IMR-90 (cell line): Measurements from ENCODE around the gene AFAP1L1. TPM values are rescaled to one million over a fixed set of nuclear protein-coding genes. Genes with fewer than 3 reads are reported as not detected.

Experiments
- ATAC-seq: fragments of 200-7000 bp; cut with Tn5 transposase; 2 replicates; pipeline ENCODE4 v1.9.1; 2020; ENCODE audit warnings: low read depth, mild to moderate bottlenecking, moderate library complexity
- BruUV-seq: library from RNA; stranded (reverse); fragments of 400-500 nt; replicated peaks from 2 replicates; lab custom pipeline; 2021; lab: Mats Ljungman, UMichigan
- CTCF ChIA-PET: fragments of 300-600 bp; formaldehyde crosslinking; extraction: SDS; loops from one replicate; lab custom pipeline; 2021; ENCODE audit warnings: antibody characterized with exemption; lab: Yijun Ruan, JAX
- POLR2A ChIA-PET: fragments of 300-600 bp; sonication (Branson Sonifier 250); formaldehyde crosslinking; loops from one replicate; lab custom pipeline; 2022; ENCODE audit warnings: antibody characterized with exemption; ENCODE audit not compliant: unreplicated experiment; lab: Charles Lee
- DNase-seq: peaks from one replicate; pipeline ENCODE4 v3.0.0; 2013
- H2AFZ ChIP-seq: replicated peaks from 2 replicates; pipeline ENCODE3; 2013; ENCODE audit warnings: low read length, mild to moderate bottlenecking; ENCODE audit not compliant: poor library complexity
- H2AK5ac ChIP-seq: 2 replicates; pipeline ENCODE4 v1.6.1; 2013; ENCODE audit warnings: low read depth, low read length, inconsistent platforms
- H2AK9ac ChIP-seq: replicated peaks from 2 replicates; pipeline ENCODE3; 2013; ENCODE audit warnings: mild to moderate bottlenecking, low read depth, low read length, moderate library complexity; ENCODE audit not compliant: poor library complexity
- H2BK120ac ChIP-seq: 2 replicates; pipeline ENCODE4 v1.6.1; 2013; ENCODE audit warnings: low read depth, low read length, inconsistent platforms
- H2BK15ac ChIP-seq: 3 replicates; pipeline ENCODE4 v1.6.1; 2013; ENCODE audit warnings: low read depth, low read length, inconsistent platforms
- H2BK20ac ChIP-seq: 2 replicates; pipeline ENCODE4 v1.6.1; 2013; ENCODE audit warnings: low read depth, mild to moderate bottlenecking, inconsistent platforms, low read length, moderate library complexity
- H2BK5ac ChIP-seq: 2 replicates; pipeline ENCODE4 v1.6.1; 2013; ENCODE audit warnings: mild to moderate bottlenecking, low read depth, low read length, inconsistent platforms; ENCODE audit not compliant: poor library complexity, severe bottlenecking
- H3K14ac ChIP-seq: replicated peaks from 2 replicates; pipeline ENCODE4 v1.6.1; 2013; ENCODE audit warnings: low read depth, low read length, inconsistent platforms
- H3K18ac ChIP-seq: 2 replicates; pipeline ENCODE4 v1.6.1; 2013; ENCODE audit warnings: low read depth, low read length, control low read depth
- H3K23ac ChIP-seq: 2 replicates; pipeline ENCODE4 v1.6.1; 2013; ENCODE audit warnings: low read depth, low read length, inconsistent platforms
- H3K27ac ChIP-seq: 2 replicates; pipeline ENCODE4 v1.5.1; 2013; ENCODE audit warnings: mild to moderate bottlenecking, control low read depth, low read length; ENCODE audit not compliant: insufficient read depth
- H3K27me3 ChIP-seq: 2 replicates; pipeline ENCODE4 v1.6.1; 2013; ENCODE audit warnings: low read length; ENCODE audit not compliant: control insufficient read depth, insufficient read depth
- H3K36me3 ChIP-seq: 2 replicates; pipeline ENCODE4 v1.6.1; 2013; ENCODE audit warnings: low read length, mixed read lengths; ENCODE audit not compliant: control insufficient read depth, insufficient read depth
- H3K4ac ChIP-seq: 2 replicates; pipeline ENCODE4 v1.6.1; 2013; ENCODE audit warnings: low read depth, low read length, inconsistent platforms
- H3K4me1 ChIP-seq: 2 replicates; pipeline ENCODE4 v1.6.1; 2013; ENCODE audit warnings: low read length, mixed read lengths; ENCODE audit not compliant: control insufficient read depth, insufficient read depth
- H3K4me2 ChIP-seq: 2 replicates; pipeline ENCODE4 v1.6.1; 2013; ENCODE audit warnings: low read depth, mild to moderate bottlenecking, control low read depth, low read length, moderate library complexity
- H3K4me3 ChIP-seq: 2 replicates; pipeline ENCODE4 v1.5.1; 2013; ENCODE audit warnings: low read depth, mild to moderate bottlenecking, control low read depth, low read length, moderate library complexity; ENCODE audit not compliant: insufficient read depth
- H3K56ac ChIP-seq: 2 replicates; pipeline ENCODE4 v1.6.1; 2013; ENCODE audit warnings: low read length, inconsistent platforms; ENCODE audit not compliant: insufficient read depth; ENCODE audit errors: extremely low read depth
- H3K79me1 ChIP-seq, 2 experiments: 2 replicates each; pipeline ENCODE4 v1.6.1; 2013; ENCODE audit warnings: low read length in 2 of 2, inconsistent platforms in 1 of 2, low read depth in 1 of 2
- H3K9ac ChIP-seq: 2 replicates; pipeline ENCODE4 v1.6.1; 2013; ENCODE audit warnings: low read depth, low read length, control low read depth
- H3K9me1 ChIP-seq: 2 replicates; pipeline ENCODE4 v1.6.1; 2013; ENCODE audit warnings: low read length, inconsistent platforms; ENCODE audit not compliant: insufficient read depth
- H3K9me3 ChIP-seq: 2 replicates; pipeline ENCODE4 v1.6.1; 2013; ENCODE audit warnings: low read length; ENCODE audit not compliant: control insufficient read depth, insufficient read depth
- H4K20me1 ChIP-seq: 2 replicates; pipeline ENCODE4 v1.6.1; 2013; ENCODE audit warnings: low read length, inconsistent platforms; ENCODE audit not compliant: insufficient read depth
- H4K5ac ChIP-seq: 2 replicates; pipeline ENCODE4 v1.6.1; 2013; ENCODE audit warnings: mild to moderate bottlenecking, low read depth, low read length, control low read depth
- H4K8ac ChIP-seq, 2 experiments: 2 replicates each; pipeline ENCODE4 v1.6.1; 2013; ENCODE audit warnings: low read depth in 2 of 2, low read length in 2 of 2, control low read depth in 1 of 2, inconsistent platforms in 1 of 2
- H4K91ac ChIP-seq: 2 replicates; pipeline ENCODE4 v1.6.1; 2013; ENCODE audit warnings: low read depth, low read length, inconsistent platforms; ENCODE audit not compliant: insufficient read depth
- MAZ ChIP-seq: IDR thresholded peaks from 2 replicates; pipeline ENCODE4 v1.6.1; 2012; ENCODE audit warnings: low read depth, mild to moderate bottlenecking, low read length, improper control_type of control experiment, moderate library complexity, borderline replicate concordance
- NFE2L2 ChIP-seq: fragments of 150-350 bp; IDR thresholded peaks from 2 replicates; pipeline ENCODE4 v1.6.1; 2016; ENCODE audit warnings: low read depth, mild to moderate bottlenecking, low read length
- WGBS, 2 experiments: methylation state at CpG; one replicate each; pipeline versions ENCODE4 v1.1.5 to v1.1.7; 2013; ENCODE audit warnings: missing lambda C conversion rate in 2 of 2; ENCODE audit not compliant: insufficient read length in 1 of 2; ENCODE audit errors: extremely low coverage in 2 of 2; 5-methylcytosine and 5-hydroxymethylcytosine counted together
- dilution Hi-C: fragments of 300-500 bp; cut with HindIII; formaldehyde crosslinking; loops from one replicate; pipeline ENCODE4 v1.14.3; 2018; ENCODE audit warnings: low sequenced_read_pairs; ENCODE audit not compliant: unreplicated experiment
- in situ Hi-C: fragments of 300-500 bp; cut with MboI; formaldehyde crosslinking; loops from 3 replicates; pipeline ENCODE4 v1.14.3; 2019; ENCODE audit warnings: low sequenced_read_pairs, inconsistent platforms, mixed read lengths
- intact Hi-C: fragments of 100-400 bp; cut with micrococcal nuclease; formaldehyde crosslinking; loops from 2 replicates; pipeline ENCODE4 v1.10.0; 2022
- polyA plus RNA-seq, 3 experiments: library from polyadenylated mRNA; depleted of rRNA; stranded (reverse); fragments of >200 nt; gene quantifications; 2 replicates each; pipeline ENCODE4 v1.2.3, GENCODE V29; 2012; ENCODE audit warnings: low replicate concordance in 1 of 3
- total RNA-seq: library from RNA; depleted of rRNA; stranded (reverse); fragments of >200 nt; gene quantifications from 2 replicates; pipeline ENCODE4 v1.2.3, GENCODE V29; 2012
- TF ChIP-seq, protein P1 (sequence below): fragments of 150-350 bp; IDR thresholded peaks from 2 replicates; pipeline ENCODE4 v1.6.1; 2016; ENCODE audit warnings: low read depth, mild to moderate bottlenecking, low read length, moderate library complexity, borderline replicate concordance

AFAP1L1 gene
- total and polyA plus RNA-seq, 2 of the 4 experiments (the other 2 are of a cell fraction) = 3.3 to 5.7 TPM

DNA sequence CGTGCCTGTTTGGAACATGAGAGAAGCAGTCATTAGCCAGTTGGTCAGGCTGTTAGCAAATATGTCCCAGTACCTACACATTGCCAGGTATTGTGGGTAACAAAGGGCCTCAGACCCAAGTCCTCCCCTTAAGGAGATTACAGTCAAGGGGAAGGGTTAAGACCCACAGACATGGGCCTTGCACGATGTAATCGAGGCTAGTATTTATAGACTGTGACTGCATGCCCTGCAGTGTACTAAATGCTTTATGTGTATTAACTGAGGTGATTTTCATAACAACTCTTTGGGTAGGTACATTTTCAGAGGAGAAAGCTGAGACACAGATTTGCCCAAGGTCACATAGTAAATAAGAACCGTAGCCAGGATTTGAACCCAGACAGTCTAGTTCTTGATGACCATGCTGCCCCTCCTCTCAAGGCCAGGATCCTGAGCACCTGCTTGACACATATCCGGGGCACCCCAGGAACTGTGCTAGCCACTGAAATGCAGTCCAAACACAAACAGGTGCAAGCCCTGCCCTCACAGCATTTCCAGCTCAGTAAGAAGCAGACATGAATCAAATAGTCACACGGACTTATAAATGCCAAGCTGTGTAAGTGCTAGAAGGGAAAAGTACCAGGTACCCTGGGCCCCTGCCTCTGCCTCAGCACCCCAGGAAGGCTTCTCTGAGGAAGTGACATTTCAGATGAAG, 41.6 kb downstream of the AFAP1L1 start:
- Histone ChIP-seq H2AFZ (no peak overlapping the region), H4K20me1 (no peaks in the 10 kb centered on the region), H3K4me3 (no peak overlapping the region), H3K56ac (no peak overlapping the region), H2BK20ac (no peak overlapping the region), H3K27ac (no peak overlapping the region), H3K9me3 (no peaks in the 10 kb centered on the region), H4K5ac (no peak overlapping the region), H4K91ac (no peak overlapping the region), H3K36me3 (no peaks in the 10 kb centered on the region), H3K4me1 (peaks cover 2% of the 10 kb centered on the region; the same call in 1 of the 2 replicates), H4K8ac (no peak overlapping the region), H2BK120ac (no peak overlapping the region), H3K23ac (no peak overlapping the region), H3K79me1 (no peaks in the 10 kb centered on the region), H2AK9ac (no peak overlapping the region), H3K4ac (no peak overlapping the region), H2BK5ac (no peak overlapping the region), H3K9ac (no peak overlapping the region), H2AK5ac (no peak overlapping the region), H3K9me1 (0 out of 2 replicates have a peak, but pooled peaks cover 14% of the 10 kb centered on the region), H3K14ac (no peak overlapping the region), H3K27me3 (no peaks in the 10 kb centered on the region), H3K18ac (no peak overlapping the region), H2BK15ac (no peak overlapping the region), H3K4me2 (no peak overlapping the region)
- intact Hi-C loops = no loop called here
- BruUV-seq = no TSS peak
- 60% methylated on average over 1 of the region's 6 CpGs; no CpG with 5 or more reads in 1 of the 2 experiments for WGBS, 2 experiments
- CTCF ChIA-PET = interaction anchor here (2.7 kb wide), 1 partner anchor 54 kb away, joined by 8 read pairs; no protein-coding TSS in a partner anchor
- POLR2A ChIA-PET = no interaction called here
- DNase-seq (no peak), ATAC-seq (no peak)
- in situ Hi-C loops = no loop called here
- dilution Hi-C loops = no loop called here
- TF ChIP-seq MAZ (no peak), NFE2L2 (no peak)
- TF ChIP-seq, protein P1, sequence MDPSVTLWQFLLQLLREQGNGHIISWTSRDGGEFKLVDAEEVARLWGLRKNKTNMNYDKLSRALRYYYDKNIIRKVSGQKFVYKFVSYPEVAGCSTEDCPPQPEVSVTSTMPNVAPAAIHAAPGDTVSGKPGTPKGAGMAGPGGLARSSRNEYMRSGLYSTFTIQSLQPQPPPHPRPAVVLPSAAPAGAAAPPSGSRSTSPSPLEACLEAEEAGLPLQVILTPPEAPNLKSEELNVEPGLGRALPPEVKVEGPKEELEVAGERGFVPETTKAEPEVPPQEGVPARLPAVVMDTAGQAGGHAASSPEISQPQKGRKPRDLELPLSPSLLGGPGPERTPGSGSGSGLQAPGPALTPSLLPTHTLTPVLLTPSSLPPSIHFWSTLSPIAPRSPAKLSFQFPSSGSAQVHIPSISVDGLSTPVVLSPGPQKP = no peak
